GM12865 (cell line): ENCODE results near the gene KLK13.
A peak's percentile ranks its signal among the peaks of the same experiment; 100 is the strongest.

Experiments
- DNase-seq: peaks from one replicate; pipeline ENCODE4 v3.0.0; 2010; ENCODE audit warnings: low read depth
- H3K4me3 ChIP-seq: 2 replicates; pipeline ENCODE4 v1.5.1; 2011; ENCODE audit warnings: mild to moderate bottlenecking, low read depth, low read length, control low read depth
- TF ChIP-seq, protein P1 (sequence below): IDR thresholded peaks from 2 replicates; pipeline ENCODE4 v1.5.1; 2011; ENCODE audit warnings: low read length, control low read depth, low read depth, inconsistent platforms; ENCODE audit not compliant: insufficient read depth; ENCODE audit errors: missing control alignments

The KLK13 gene

DNA sequence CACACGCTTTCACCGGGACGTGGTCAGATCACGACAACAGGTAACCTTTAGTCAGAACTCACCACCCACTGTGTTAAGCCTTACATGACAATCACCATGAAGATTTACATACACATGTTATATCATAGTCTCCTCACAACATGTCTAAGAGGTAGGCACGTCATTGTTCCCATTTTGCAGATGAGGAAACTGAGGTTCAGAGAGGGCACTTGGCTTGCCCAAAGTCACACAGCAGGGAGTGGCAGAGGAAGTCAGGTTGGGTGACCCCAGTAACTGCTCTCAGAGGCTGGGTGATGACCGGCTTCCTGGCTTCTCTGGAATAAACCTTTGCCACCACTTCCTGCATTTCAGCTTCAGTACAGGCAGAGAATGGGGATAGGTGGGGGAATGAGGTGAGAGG lies 50.6 kb downstream of the KLK13 start:
- no peak for DNase-seq

DNA sequence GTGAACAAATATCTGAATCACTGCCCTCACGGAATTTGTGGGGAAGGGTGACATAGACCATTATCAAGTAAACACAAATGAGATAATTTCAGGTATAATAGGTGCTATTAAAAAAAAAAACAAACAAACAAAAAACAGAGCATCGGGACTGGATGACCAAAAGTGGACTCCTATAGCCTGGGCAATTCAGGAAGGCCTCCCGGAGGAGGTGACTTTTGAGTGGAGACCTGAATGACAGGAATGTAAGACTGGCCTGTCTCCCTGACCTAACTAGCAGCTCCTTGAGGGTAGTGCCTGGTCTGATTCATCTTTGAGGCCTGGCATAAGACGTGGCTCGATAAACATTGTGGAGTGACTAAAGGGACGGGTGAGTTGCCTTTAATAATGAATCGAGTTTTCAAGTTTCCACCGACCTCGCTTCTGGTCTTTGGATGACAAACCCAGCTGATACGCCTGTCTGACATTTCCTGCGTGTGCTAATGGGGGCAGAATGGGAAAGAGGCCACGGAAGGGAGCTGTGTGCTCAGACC lies 52.2 kb downstream of the KLK13 start:
- DNase-seq: peak; percentile 10
- TF ChIP-seq, protein P1, sequence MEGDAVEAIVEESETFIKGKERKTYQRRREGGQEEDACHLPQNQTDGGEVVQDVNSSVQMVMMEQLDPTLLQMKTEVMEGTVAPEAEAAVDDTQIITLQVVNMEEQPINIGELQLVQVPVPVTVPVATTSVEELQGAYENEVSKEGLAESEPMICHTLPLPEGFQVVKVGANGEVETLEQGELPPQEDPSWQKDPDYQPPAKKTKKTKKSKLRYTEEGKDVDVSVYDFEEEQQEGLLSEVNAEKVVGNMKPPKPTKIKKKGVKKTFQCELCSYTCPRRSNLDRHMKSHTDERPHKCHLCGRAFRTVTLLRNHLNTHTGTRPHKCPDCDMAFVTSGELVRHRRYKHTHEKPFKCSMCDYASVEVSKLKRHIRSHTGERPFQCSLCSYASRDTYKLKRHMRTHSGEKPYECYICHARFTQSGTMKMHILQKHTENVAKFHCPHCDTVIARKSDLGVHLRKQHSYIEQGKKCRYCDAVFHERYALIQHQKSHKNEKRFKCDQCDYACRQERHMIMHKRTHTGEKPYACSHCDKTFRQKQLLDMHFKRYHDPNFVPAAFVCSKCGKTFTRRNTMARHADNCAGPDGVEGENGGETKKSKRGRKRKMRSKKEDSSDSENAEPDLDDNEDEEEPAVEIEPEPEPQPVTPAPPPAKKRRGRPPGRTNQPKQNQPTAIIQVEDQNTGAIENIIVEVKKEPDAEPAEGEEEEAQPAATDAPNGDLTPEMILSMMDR: no peak
- H3K4me3 ChIP-seq: no peak overlapping the region

More for the DNA sequence above, 50.6 kb downstream of the KLK13 start:
- TF ChIP-seq, protein P1: no peak
- H3K4me3 ChIP-seq: no peak overlapping the region

DNA sequence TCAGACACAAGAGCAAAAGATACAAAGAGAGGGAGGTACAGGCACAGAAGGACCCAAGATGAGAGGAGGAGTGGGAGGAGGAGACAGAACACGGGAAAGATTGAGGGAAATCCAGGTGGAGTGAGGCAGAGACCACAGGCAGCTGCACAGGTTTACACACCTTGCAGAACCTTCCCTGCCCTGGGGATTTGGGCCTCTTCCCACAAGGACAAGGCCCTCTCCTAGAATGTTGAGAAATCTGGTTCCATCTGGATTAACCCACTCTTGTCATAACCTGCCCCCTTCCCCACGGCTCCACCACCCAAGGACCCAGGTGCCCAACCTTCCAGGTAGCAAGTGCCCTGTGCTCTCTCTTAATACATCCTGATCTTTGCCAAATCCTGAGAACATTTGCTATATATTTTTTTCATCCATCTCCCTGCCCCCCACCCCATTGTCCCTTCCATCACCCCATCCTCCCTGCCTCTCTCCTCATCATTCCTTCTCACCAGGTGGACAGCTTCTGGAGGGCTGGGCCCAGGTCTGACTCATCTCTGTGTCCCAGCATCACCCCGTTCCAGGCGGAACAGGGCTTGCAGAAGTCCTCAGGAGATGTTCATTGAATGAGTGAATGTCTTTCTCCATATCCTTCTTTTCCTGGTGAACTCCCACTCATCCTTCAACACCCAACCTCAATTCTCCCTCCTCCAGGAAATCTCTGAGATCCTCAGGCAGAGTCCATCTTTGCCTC lies 54.7 kb downstream of the KLK13 start:
- no peak for DNase-seq
- H3K4me3 ChIP-seq: no peak overlapping the region
- TF ChIP-seq, protein P1: no peak

DNA sequence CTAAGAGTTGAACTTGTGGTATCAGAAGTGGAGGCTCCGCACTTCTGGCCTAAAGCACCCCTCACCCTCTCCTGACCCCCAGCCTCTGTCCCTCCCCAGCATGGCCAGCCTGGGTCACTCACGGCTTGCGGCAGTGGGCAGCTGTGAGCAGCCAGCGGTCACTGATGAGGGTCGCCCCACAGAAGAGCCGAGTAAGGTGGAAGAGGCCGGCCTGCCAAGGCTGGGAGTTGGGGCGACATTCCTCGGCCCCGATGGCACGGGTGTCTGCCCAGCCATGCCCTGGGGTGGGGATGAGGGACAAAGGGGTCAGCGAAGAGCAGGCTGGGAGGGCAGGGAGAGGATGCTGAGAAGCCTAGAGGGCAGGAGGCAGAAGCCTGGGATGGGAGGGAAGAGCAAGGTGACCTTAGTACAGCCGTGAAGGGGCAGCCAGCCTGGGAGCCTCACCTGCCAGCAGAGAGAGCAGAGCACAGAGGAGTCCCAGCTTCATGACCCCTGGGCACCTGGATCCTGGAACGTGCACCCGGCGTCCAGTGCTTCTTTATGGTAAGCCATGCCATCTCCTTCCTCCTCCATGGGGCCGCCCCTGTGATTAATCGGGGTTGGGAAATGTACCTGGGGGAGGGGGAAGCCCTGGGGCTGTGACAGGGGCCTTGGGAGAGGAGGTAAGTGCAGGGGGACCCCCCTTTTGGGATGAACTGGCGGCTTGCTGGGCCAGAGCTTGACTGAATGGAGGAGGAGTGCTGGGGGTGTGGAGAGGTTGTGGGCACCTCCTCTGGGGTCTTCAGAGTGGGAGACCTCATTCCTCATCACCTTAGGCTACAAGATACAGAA lies 55.6 kb downstream of the KLK13 start:
- TF ChIP-seq, protein P1: no peak
- H3K4me3 ChIP-seq: no peak overlapping the region
- DNase-seq: no peak

DNA sequence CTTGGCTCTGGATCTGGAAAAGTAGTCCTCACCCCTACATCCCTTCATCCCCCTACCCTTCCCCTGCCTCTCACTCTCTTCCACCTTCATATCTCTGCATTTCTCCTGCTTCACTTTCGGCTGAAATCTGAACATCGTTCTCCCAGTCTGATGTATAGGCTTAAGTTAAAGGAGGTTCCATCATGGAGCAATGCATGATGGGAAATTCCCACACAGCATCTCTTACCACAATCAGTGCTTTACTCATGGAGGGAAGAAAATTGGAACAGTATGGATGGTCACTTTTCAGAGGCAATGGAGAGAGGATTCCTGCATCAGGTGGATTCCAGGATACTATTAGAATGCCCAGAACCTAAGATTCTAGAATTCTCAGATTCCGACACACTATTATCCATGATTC lies 57.4 kb downstream of the KLK13 start:
- TF ChIP-seq, protein P1: no peak
- H3K4me3 ChIP-seq: no peak overlapping the region
- no peak for DNase-seq

DNA sequence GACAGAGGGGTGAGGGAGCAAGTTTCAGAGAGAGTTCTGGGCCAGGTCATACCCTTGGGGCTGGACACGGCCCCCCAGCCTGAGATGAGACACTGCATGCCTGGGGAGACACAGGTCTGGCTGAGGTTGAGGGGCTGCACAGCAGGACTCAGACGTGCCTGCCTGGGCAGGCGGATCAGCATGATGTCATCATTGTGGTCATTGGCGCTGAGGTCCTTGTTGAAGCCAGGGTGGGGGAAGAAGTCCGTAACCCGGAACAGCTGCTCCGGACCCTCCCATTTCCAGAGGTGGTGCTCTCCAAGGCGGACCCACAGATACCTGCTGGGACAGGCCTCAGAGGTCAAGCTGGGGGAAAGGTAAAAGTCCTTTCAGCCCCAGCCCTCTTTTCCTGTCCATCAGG lies 58.5 kb downstream of the KLK13 start:
- TF ChIP-seq, protein P1: no peak
- H3K4me3 ChIP-seq: no peak overlapping the region
- no peak for DNase-seq
